HEK293T (cell line): Measurements from ENCODE around the gene GRIFIN.

Source experiments
- ARNT ChIP-seq: fragments of 450-650 bp; IDR thresholded peaks from 2 replicates; pipeline ENCODE4 v1.6.1; 2017; ENCODE audit warnings: mild to moderate bottlenecking
- BHLHE40 ChIP-seq: fragments of 450-650 bp; IDR thresholded peaks from 2 replicates; pipeline ENCODE4 v1.6.1; 2016; ENCODE audit warnings: mild to moderate bottlenecking, moderate library complexity, borderline replicate concordance
- CTBP1 ChIP-seq: fragments of 450-650 bp; IDR thresholded peaks from 2 replicates; pipeline ENCODE4 v1.6.1; 2016; ENCODE audit warnings: borderline replicate concordance
- ELF4 ChIP-seq: fragments of 450-650 bp; IDR thresholded peaks from 2 replicates; pipeline ENCODE4 v1.6.1; 2017; ENCODE audit warnings: antibody characterized with exemption
- FOXA1 ChIP-seq: fragments of 450-650 bp; IDR thresholded peaks from 2 replicates; pipeline ENCODE4 v1.6.1; 2016; ENCODE audit warnings: mild to moderate bottlenecking
- FOXK2 ChIP-seq: fragments of 450-650 bp; IDR thresholded peaks from 2 replicates; pipeline ENCODE4 v1.6.1; 2016; ENCODE audit warnings: mild to moderate bottlenecking
- FOXM1 ChIP-seq: fragments of 450-650 bp; IDR thresholded peaks from 2 replicates; pipeline ENCODE4 v1.6.1; 2017; ENCODE audit warnings: mild to moderate bottlenecking, borderline replicate concordance
- L3MBTL2 ChIP-seq: fragments of 450-650 bp; conservative IDR thresholded peaks from 2 replicates; pipeline ENCODE4 v1.6.1; 2016; ENCODE audit warnings: mild to moderate bottlenecking
- PKNOX1 ChIP-seq: fragments of 450-650 bp; IDR thresholded peaks from 2 replicates; pipeline ENCODE4 v1.6.1; 2016
- SP1 ChIP-seq: fragments of 450-650 bp; IDR thresholded peaks from 2 replicates; pipeline ENCODE4 v1.6.1; 2017
- SUZ12 ChIP-seq: fragments of 450-650 bp; IDR thresholded peaks from 2 replicates; pipeline ENCODE4 v1.6.1; 2016; ENCODE audit warnings: mild to moderate bottlenecking
- TARDBP ChIP-seq: fragments of 450-650 bp; IDR thresholded peaks from 2 replicates; pipeline ENCODE4 v1.6.1; 2016
- ZNF384 ChIP-seq: fragments of 450-650 bp; IDR thresholded peaks from 2 replicates; pipeline ENCODE4 v1.6.1; 2016

- TF ChIP-seq ELF4: no peak
- TF ChIP-seq FOXM1: no peak
- no peak for TF ChIP-seq ARNT
- TF ChIP-seq SP1: no peak
- no peak for TF ChIP-seq ZNF384
- TF ChIP-seq FOXK2: no peak
- TF ChIP-seq TARDBP: no peak
- no peak; the same call in 1 of the 2 replicates for TF ChIP-seq PKNOX1
- TF ChIP-seq FOXA1: no peak
- no peak for TF ChIP-seq SUZ12
- TF ChIP-seq L3MBTL2: no peak
- TF ChIP-seq BHLHE40: no peak
- TF ChIP-seq CTBP1: no peak
Measured at GRCh38 chr7:2514473-2515423, 38.5 kb upstream of the GRIFIN start.
